Endothelial cell of umbilical vein (primary cell): ENCODE results near the gene PPP1R3F.
"Not testable (repeated sequence)": the region's sequence is repeated elsewhere in the genome, so short reads cannot be mapped to it uniquely, and the experiment has no call there.

Experiments
- EZH2 ChIP-seq: IDR thresholded peaks from 2 replicates; pipeline ENCODE4 v1.6.1; 2012; ENCODE audit warnings: borderline replicate concordance, low read depth, mild to moderate bottlenecking, moderate library complexity, low read length, inconsistent platforms; ENCODE audit not compliant: severe bottlenecking
- JUN ChIP-seq: IDR thresholded peaks from 2 replicates; pipeline ENCODE4 v1.6.1; 2011; ENCODE audit warnings: borderline replicate concordance, low read depth; ENCODE audit not compliant: insufficient read length, insufficient read depth
- POLR2A ChIP-seq: IDR thresholded peaks from 2 replicates; pipeline ENCODE4 v1.6.1; 2012; ENCODE audit warnings: low read depth, mild to moderate bottlenecking, control low read depth, low read length
- POLR2AphosphoS5 ChIP-seq: IDR thresholded peaks from 2 replicates; pipeline ENCODE4 v1.6.1; 2012; ENCODE audit warnings: low read depth, mild to moderate bottlenecking, control low read depth, low read length, moderate library complexity; ENCODE audit not compliant: insufficient read depth
- TF ChIP-seq, protein P1 (sequence below), 2 donors: IDR thresholded peaks; 1 replicate in 1 of 2; 2 replicates in 1 of 2; pipeline ENCODE4 v1.5.1; 2011; ENCODE audit warnings: low read length in 2 of 2, mild to moderate bottlenecking in 2 of 2, moderate library complexity in 2 of 2, control low read depth in 1 of 2, inconsistent platforms in 1 of 2, low read depth in 1 of 2; ENCODE audit not compliant: insufficient read depth in 1 of 2; ENCODE audit errors: extremely low read depth in 1 of 2

DNA sequence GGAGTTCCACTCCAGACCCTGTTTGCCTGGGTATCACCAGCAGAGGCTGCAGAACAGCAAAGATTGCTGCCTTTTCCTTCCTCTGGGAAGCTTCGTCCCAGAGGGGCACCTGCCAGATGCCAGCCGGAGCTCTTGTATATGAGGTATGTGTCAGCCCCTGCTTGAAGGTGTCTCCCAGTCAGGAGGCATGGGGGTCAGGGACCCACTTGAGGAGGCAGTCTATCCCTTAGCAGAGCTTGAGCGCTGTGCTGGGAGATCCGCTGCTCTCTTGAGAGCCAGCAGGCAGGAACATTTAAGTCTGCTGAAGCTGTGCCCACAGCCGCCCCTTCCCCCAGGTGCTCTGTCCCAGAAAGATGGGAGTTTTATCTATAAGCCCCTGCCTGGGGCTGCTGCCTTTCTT is 29.7 kb downstream of the PPP1R3F start:
- TF ChIP-seq, protein P1, sequence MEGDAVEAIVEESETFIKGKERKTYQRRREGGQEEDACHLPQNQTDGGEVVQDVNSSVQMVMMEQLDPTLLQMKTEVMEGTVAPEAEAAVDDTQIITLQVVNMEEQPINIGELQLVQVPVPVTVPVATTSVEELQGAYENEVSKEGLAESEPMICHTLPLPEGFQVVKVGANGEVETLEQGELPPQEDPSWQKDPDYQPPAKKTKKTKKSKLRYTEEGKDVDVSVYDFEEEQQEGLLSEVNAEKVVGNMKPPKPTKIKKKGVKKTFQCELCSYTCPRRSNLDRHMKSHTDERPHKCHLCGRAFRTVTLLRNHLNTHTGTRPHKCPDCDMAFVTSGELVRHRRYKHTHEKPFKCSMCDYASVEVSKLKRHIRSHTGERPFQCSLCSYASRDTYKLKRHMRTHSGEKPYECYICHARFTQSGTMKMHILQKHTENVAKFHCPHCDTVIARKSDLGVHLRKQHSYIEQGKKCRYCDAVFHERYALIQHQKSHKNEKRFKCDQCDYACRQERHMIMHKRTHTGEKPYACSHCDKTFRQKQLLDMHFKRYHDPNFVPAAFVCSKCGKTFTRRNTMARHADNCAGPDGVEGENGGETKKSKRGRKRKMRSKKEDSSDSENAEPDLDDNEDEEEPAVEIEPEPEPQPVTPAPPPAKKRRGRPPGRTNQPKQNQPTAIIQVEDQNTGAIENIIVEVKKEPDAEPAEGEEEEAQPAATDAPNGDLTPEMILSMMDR (IDR thresholded peaks at IDR 0.05; ENCODE audit: extremely low read depth in 1 of 2, insufficient read depth in 1 of 2, low read depth in 1 of 2, low read length in 2 of 2) = not testable (repeated sequence)
- TF ChIP-seq EZH2, POLR2A, JUN, POLR2AphosphoS5: not testable (repeated sequence)
